WI38 (cell line): ENCODE data around the gene SMIM23.

Source experiments
- H3K4me3 ChIP-seq: 2 replicates; pipeline ENCODE4 v1.5.1; 2011; ENCODE audit warnings: low read depth, mild to moderate bottlenecking, control low read depth, low read length
- TF ChIP-seq, protein P1 (sequence below): IDR thresholded peaks from 2 replicates; pipeline ENCODE4 v1.5.1; 2012; ENCODE audit warnings: low read depth, mild to moderate bottlenecking, control low read depth, low read length

The SMIM23 gene

DNA sequence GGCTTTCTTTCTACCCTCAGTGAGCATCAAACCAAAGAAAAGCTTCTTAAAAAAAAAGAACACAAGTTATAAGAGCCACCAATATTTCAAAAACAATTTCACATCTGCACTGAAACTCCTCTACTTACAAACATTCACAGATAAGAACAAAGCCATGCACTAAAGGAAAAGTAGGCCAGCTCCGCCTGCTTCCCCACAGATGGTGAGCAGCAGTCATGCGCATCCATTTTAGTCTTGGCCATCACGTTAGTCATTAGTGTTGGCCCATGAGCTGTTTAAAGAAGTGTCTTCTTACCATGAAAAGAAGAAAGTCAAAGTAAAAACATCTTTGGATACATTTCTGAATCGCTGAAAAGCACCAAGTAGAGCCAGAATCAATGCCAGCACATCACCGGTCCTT, 40.0 kb upstream of the SMIM23 start:
- TF ChIP-seq, protein P1, sequence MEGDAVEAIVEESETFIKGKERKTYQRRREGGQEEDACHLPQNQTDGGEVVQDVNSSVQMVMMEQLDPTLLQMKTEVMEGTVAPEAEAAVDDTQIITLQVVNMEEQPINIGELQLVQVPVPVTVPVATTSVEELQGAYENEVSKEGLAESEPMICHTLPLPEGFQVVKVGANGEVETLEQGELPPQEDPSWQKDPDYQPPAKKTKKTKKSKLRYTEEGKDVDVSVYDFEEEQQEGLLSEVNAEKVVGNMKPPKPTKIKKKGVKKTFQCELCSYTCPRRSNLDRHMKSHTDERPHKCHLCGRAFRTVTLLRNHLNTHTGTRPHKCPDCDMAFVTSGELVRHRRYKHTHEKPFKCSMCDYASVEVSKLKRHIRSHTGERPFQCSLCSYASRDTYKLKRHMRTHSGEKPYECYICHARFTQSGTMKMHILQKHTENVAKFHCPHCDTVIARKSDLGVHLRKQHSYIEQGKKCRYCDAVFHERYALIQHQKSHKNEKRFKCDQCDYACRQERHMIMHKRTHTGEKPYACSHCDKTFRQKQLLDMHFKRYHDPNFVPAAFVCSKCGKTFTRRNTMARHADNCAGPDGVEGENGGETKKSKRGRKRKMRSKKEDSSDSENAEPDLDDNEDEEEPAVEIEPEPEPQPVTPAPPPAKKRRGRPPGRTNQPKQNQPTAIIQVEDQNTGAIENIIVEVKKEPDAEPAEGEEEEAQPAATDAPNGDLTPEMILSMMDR: no peak
- no peak overlapping the region for H3K4me3 ChIP-seq

GRCh38 chr5:171747061-171747859, 38.4 kb upstream of the SMIM23 start:
- H3K4me3 ChIP-seq: no peak overlapping the region
- TF ChIP-seq, protein P1: no peak

- no peak overlapping the region for H3K4me3 ChIP-seq
- TF ChIP-seq, protein P1: no peak
Measured at GRCh38 chr5:171748720-171749119, 36.9 kb upstream of the SMIM23 start.

- no peak overlapping the region for H3K4me3 ChIP-seq
- TF ChIP-seq, protein P1: no peak
Measured at GRCh38 chr5:171749365-171749764, 36.3 kb upstream of the SMIM23 start.

DNA sequence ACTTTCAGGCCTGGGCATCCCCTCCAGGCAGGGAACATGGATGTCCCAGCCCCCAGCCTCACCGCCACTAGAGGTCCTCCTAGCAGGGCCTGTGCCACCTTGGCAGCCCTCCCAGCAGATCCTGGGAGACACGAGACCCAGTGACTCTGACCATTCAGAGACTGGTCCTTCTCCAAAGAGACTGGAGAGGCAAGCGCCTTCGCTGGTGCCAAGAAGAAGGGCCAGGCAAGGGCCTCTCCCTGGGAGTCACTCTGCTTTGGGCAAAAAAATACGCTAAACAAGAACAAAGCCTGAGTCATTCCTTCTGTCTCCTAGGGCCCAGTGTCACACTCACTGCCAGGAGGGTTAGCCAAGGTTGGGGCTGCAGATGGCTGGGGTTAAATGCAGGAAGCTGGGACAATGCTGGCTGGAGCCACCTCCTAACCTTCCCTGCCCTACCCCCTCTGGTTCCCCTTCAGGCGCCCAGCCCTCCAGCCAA, 35.3 kb upstream of the SMIM23 start:
- TF ChIP-seq, protein P1: no peak
- no peak overlapping the region for H3K4me3 ChIP-seq

DNA sequence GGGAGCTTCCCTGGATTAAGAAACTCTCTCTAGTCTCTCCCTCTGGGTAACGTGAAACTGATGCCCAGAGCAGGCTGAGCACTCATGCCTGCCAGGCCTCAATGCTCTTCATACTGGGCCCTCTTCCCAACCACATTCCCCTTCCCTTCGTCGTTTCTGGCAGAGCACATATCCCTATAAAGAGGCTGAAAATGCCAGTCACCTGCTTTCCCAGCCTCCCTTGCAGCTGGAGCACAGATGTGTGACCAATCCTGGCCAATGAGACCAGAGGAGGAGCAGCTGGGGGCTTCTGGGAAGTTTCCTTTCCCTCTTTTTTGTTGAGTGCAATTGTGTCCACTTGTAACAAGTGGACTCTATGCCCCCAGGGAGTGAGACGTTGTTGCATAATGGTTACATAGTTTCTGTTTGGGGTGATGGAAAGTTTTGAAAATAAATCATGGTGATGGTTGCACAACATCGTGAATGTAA, 30.2 kb upstream of the SMIM23 start:
- no peak overlapping the region for H3K4me3 ChIP-seq

More for the DNA sequence above, 30.2 kb upstream of the SMIM23 start:
- TF ChIP-seq, protein P1: no peak
